Osteoblast (primary cell): ENCODE data around the gene ANKRD12. TPM values are rescaled to one million over a fixed set of nuclear protein-coding genes. Genes with fewer than 3 reads are reported as not detected.

ENCODE experiments used
- DNase-seq: peaks from one replicate; pipeline ENCODE4 v3.0.0; 2011; ENCODE audit warnings: low spot score, mixed read lengths; ENCODE audit not compliant: insufficient read length; ENCODE audit errors: missing footprints
- H2AFZ ChIP-seq: 2 replicates; pipeline ENCODE4 v1.6.0; 2011; ENCODE audit warnings: mild to moderate bottlenecking, low read length
- H3K27ac ChIP-seq: 2 replicates; pipeline ENCODE4 v1.5.1; 2011; ENCODE audit warnings: mild to moderate bottlenecking, low read depth, low read length, moderate library complexity
- H3K27me3 ChIP-seq: 2 replicates; pipeline ENCODE4 v1.6.0; 2012; ENCODE audit warnings: mild to moderate bottlenecking, control low read depth, inconsistent platforms, low read length, moderate library complexity; ENCODE audit not compliant: insufficient read depth
- H3K36me3 ChIP-seq: 2 replicates; pipeline ENCODE4 v1.5.1; 2011; ENCODE audit warnings: mild to moderate bottlenecking, low read length, control low read depth, moderate library complexity; ENCODE audit not compliant: insufficient read depth
- H3K4me1 ChIP-seq: 2 replicates; pipeline ENCODE4 v1.5.1; 2011; ENCODE audit warnings: mild to moderate bottlenecking, low read length, control low read depth, moderate library complexity; ENCODE audit not compliant: insufficient read depth
- H3K4me2 ChIP-seq: 2 replicates; pipeline ENCODE4 v1.6.0; 2011; ENCODE audit warnings: mild to moderate bottlenecking, low read length; ENCODE audit not compliant: insufficient read depth
- H3K4me3 ChIP-seq: fragments of 200-600 bp; sonication (generic); 3 replicates; pipeline ENCODE4 v1.5.1; 2012; ENCODE audit warnings: mild to moderate bottlenecking, low read length, inconsistent platforms; ENCODE audit not compliant: insufficient read depth
- H3K79me2 ChIP-seq: 2 replicates; pipeline ENCODE4 v1.6.0; 2012; ENCODE audit warnings: mild to moderate bottlenecking, low read length, control low read depth, inconsistent platforms; ENCODE audit not compliant: insufficient read depth
- H3K9me3 ChIP-seq: 2 replicates; pipeline ENCODE4 v1.5.1; 2011; ENCODE audit warnings: low read depth, low read length, control low read depth
- H4K20me1 ChIP-seq: 2 replicates; pipeline ENCODE4 v1.6.0; 2012; ENCODE audit warnings: mild to moderate bottlenecking, low read length, control low read depth; ENCODE audit not compliant: insufficient read depth
- total RNA-seq: library from RNA; depleted of rRNA; stranded (reverse); fragments of >200 nt; gene quantifications from 2 replicates; pipeline ENCODE4 v1.2.3, GENCODE V29; 2012
- TF ChIP-seq, protein P1 (sequence below): IDR thresholded peaks from 2 replicates; pipeline ENCODE4 v1.5.1; 2011; ENCODE audit warnings: mild to moderate bottlenecking, low read depth, low read length, moderate library complexity; ENCODE audit errors: extremely low read depth

Gene ANKRD12
- total RNA-seq, 1 donor = 47.8 TPM

- Histone ChIP-seq H3K9me3 (no peaks in the 10 kb centered on the region), H3K36me3 (peaks cover 13% of the 10 kb centered on the region), H3K79me2 (peaks cover 39% of the 10 kb centered on the region), H4K20me1 (peaks cover 3% of the 10 kb centered on the region), H3K4me3 (no peak overlapping the region), H2AFZ (no peak overlapping the region), H3K27ac (no peak overlapping the region), H3K4me2 (no peak overlapping the region), H3K27me3 (no peaks in the 10 kb centered on the region), H3K4me1 (no peaks in the 10 kb centered on the region)
- TF ChIP-seq, protein P1, sequence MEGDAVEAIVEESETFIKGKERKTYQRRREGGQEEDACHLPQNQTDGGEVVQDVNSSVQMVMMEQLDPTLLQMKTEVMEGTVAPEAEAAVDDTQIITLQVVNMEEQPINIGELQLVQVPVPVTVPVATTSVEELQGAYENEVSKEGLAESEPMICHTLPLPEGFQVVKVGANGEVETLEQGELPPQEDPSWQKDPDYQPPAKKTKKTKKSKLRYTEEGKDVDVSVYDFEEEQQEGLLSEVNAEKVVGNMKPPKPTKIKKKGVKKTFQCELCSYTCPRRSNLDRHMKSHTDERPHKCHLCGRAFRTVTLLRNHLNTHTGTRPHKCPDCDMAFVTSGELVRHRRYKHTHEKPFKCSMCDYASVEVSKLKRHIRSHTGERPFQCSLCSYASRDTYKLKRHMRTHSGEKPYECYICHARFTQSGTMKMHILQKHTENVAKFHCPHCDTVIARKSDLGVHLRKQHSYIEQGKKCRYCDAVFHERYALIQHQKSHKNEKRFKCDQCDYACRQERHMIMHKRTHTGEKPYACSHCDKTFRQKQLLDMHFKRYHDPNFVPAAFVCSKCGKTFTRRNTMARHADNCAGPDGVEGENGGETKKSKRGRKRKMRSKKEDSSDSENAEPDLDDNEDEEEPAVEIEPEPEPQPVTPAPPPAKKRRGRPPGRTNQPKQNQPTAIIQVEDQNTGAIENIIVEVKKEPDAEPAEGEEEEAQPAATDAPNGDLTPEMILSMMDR = no peak
- DNase-seq = no peak
These were observed 60.0 kb downstream of the ANKRD12 start for GRCh38 chr18:9196568-9196967.

DNA sequence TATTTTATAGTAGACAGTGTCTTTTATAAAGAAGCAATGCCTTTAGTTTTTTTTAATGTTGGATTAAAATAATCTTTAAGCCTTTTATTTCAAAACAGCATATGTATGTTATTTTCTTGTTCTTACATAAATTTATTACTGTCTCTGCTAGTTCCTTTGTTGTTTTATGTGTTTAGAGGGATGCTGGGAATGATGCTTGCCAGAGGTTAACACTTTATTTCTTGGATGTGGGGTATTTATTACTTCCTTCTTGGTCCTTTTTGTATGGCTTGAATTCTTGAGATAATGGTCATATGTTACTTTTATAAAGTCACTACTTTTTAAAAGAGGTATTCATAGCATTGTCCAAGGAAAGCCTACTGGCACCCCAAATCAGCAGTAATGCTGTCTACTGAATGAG is 63.1 kb downstream of the ANKRD12 start:
- H3K27me3 ChIP-seq = no peaks in the 10 kb centered on the region
- no peak for DNase-seq
- TF ChIP-seq, protein P1 = no peak
- H2AFZ ChIP-seq = no peak overlapping the region
- no peaks in the 10 kb centered on the region for H4K20me1 ChIP-seq
- H3K36me3 ChIP-seq = peaks cover 12% of the 10 kb centered on the region
- no peak overlapping the region for H3K4me3 ChIP-seq
- no peaks in the 10 kb centered on the region for H3K9me3 ChIP-seq
- peaks cover 26% of the 10 kb centered on the region for H3K79me2 ChIP-seq
- H3K4me1 ChIP-seq = no peaks in the 10 kb centered on the region
- no peak overlapping the region for H3K4me2 ChIP-seq
- H3K27ac ChIP-seq = no peak overlapping the region

DNA sequence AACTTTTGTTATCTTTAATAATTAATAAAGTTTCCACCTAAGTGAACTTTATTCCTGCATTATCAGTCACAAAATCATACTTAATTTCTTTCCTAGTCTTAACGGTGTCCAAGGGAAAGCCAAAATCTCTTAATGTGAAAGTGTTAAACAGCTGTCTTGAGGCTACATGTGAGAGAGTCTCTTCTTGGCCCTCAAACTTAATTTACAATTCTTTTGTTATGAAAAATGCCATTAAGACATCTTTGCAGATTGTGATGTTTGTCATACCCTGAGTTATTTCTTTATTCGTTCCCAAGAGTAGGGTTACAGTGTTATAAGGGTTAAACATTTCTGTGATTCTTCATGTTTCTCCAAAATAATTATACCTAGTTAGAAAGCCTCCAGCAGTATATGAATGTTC is 64.6 kb downstream of the ANKRD12 start:
- no peak overlapping the region for H3K27ac ChIP-seq

DNA sequence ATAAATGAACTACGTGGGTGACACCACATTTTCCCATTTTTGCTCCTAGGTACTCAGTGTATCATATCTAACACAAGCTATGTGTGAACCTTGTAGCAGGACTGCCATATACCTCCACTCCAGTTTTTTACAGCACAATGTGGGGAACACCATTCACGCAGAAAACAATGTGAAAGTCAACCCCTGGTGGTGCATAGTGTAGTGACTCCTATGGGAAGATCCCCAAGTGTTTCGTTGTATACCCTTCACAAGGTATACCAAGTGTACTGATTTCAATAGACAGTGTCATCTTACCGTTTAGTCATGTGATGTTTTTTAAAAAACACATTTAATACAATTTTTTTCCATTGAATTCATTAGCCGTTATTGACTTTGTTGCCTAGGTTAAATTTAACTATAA is 68.1 kb downstream of the ANKRD12 start:
- Histone ChIP-seq H3K27ac (no peak overlapping the region), H3K27me3 (no peaks in the 10 kb centered on the region), H4K20me1 (no peaks in the 10 kb centered on the region), H2AFZ (no peak overlapping the region), H3K9me3 (no peaks in the 10 kb centered on the region), H3K4me3 (no peak overlapping the region), H3K4me2 (no peak overlapping the region), H3K4me1 (peaks cover 6% of the 10 kb centered on the region), H3K79me2 (peaks cover 16% of the 10 kb centered on the region), H3K36me3 (no peaks in the 10 kb centered on the region)
- TF ChIP-seq, protein P1 = no peak
- no peak for DNase-seq

More for the DNA sequence above, 64.6 kb downstream of the ANKRD12 start:
- no peak for DNase-seq
- H3K4me2 ChIP-seq = no peak overlapping the region
- no peak overlapping the region for H2AFZ ChIP-seq
- H3K4me1 ChIP-seq = no peaks in the 10 kb centered on the region
- H3K79me2 ChIP-seq = peaks cover 21% of the 10 kb centered on the region
- H3K4me3 ChIP-seq = no peak overlapping the region
- H4K20me1 ChIP-seq = no peaks in the 10 kb centered on the region
- TF ChIP-seq, protein P1 = no peak
- no peaks in the 10 kb centered on the region for H3K27me3 ChIP-seq
- H3K36me3 ChIP-seq = no peaks in the 10 kb centered on the region
- H3K9me3 ChIP-seq = no peaks in the 10 kb centered on the region
